HepG2 (cell line): Measurements from ENCODE around the gene SLA2. TPM values are rescaled to one million over a fixed set of nuclear protein-coding genes. Genes with fewer than 3 reads are reported as not detected.

Experiments used
- DZIP1 ChIP-seq: sonication (generic); formaldehyde crosslinking; IDR thresholded peaks from 2 replicates; pipeline ENCODE4 v1.5.0; 2020; ENCODE audit warnings: mild to moderate bottlenecking, missing genetic modification reagents
- FOXA3 ChIP-seq: IDR thresholded peaks from 2 replicates; pipeline ENCODE4 v1.6.1; 2016; ENCODE audit warnings: missing genetic modification reagents, missing compliant biosample characterization
- HNF4A ChIP-seq: sonication (generic); formaldehyde crosslinking; IDR thresholded peaks from 2 replicates; pipeline ENCODE4 v1.4.0; 2020; ENCODE audit warnings: missing genetic modification reagents
- HOXA9 ChIP-seq: sonication (generic); formaldehyde crosslinking; IDR thresholded peaks from 2 replicates; pipeline ENCODE4 v1.8.1; 2022; ENCODE audit warnings: missing genetic modification reagents, mild to moderate bottlenecking, moderate library complexity, borderline replicate concordance
- KLF13 ChIP-seq: sonication (generic); formaldehyde crosslinking; IDR thresholded peaks from 2 replicates; pipeline ENCODE4 v1.4.0; 2020; ENCODE audit warnings: mild to moderate bottlenecking, missing genetic modification reagents
- MAF1 ChIP-seq: sonication (generic); formaldehyde crosslinking; IDR thresholded peaks from 2 replicates; pipeline ENCODE4 v1.5.0; 2020; ENCODE audit warnings: missing genetic modification reagents, borderline replicate concordance
- NBN ChIP-seq: fragments of 450-650 bp; conservative IDR thresholded peaks from 2 replicates; pipeline ENCODE4 v1.6.1; 2017
- SIN3A ChIP-seq: IDR thresholded peaks from 2 replicates; pipeline ENCODE4 v1.6.1; 2011; ENCODE audit warnings: low read depth, mild to moderate bottlenecking, control low read depth, low read length, borderline replicate concordance
- SIN3B ChIP-seq: fragments of 150-350 bp; IDR thresholded peaks from 2 replicates; pipeline ENCODE4 v1.6.1; 2014; ENCODE audit warnings: low read length
- TEAD3 ChIP-seq: optimal IDR thresholded peaks from 2 replicates; pipeline ENCODE3; 2016; ENCODE audit warnings: borderline replicate concordance
- THAP7 ChIP-seq: sonication (generic); formaldehyde crosslinking; IDR thresholded peaks from 2 replicates; pipeline ENCODE4 v1.8.1; 2023; ENCODE audit warnings: mild to moderate bottlenecking, missing genetic modification reagents
- TSC22D2 ChIP-seq: sonication (generic); formaldehyde crosslinking; IDR thresholded peaks from 2 replicates; pipeline ENCODE4 v1.5.1; 2020; ENCODE audit warnings: missing genetic modification reagents, mild to moderate bottlenecking, borderline replicate concordance
- XRCC5 ChIP-seq: fragments of 200-400 bp; formaldehyde crosslinking; optimal IDR thresholded peaks from 2 replicates; pipeline ENCODE3; 2017; ENCODE audit warnings: mild to moderate bottlenecking, low read length
- ZNF3 ChIP-seq: IDR thresholded peaks from 2 replicates; pipeline ENCODE4 v1.7.0; 2017; ENCODE audit warnings: inconsistent platforms
- ZNF337 ChIP-seq: sonication (generic); formaldehyde crosslinking; IDR thresholded peaks from 2 replicates; pipeline ENCODE4 v1.5.1; 2020; ENCODE audit warnings: missing genetic modification reagents, low read depth, mild to moderate bottlenecking, borderline replicate concordance
- ZNF510 ChIP-seq: sonication (generic); formaldehyde crosslinking; IDR thresholded peaks from 2 replicates; pipeline ENCODE4 v1.4.0; 2020; ENCODE audit warnings: low read depth, mild to moderate bottlenecking, missing genetic modification reagents
- ZNF644 ChIP-seq: IDR thresholded peaks from 2 replicates; pipeline ENCODE4 v1.6.1; 2016; ENCODE audit warnings: low read depth
- ZNF784 ChIP-seq: sonication (generic); formaldehyde crosslinking; IDR thresholded peaks from 2 replicates; pipeline ENCODE4 v1.5.1; 2020; ENCODE audit warnings: missing genetic modification reagents, mild to moderate bottlenecking, borderline replicate concordance
- ZSCAN12 ChIP-seq: sonication (generic); formaldehyde crosslinking; IDR thresholded peaks from 2 replicates; pipeline ENCODE4 v1.9.0; 2021; ENCODE audit warnings: mild to moderate bottlenecking, missing genetic modification reagents
- ZZZ3 ChIP-seq: sonication (generic); formaldehyde crosslinking; IDR thresholded peaks from 2 replicates; pipeline ENCODE4 v1.4.0; 2020; ENCODE audit warnings: missing genetic modification reagents, mild to moderate bottlenecking, borderline replicate concordance
- polyA plus RNA-seq, 8 experiments: library from polyadenylated mRNA; depleted of rRNA in 3 of 8; stranded (reverse) in 7 of 8; unstranded in 1 of 8; fragments of >200 nt; fragmentation: Illumina TruSeq in 4 of 8; extraction: Trizol in 4 of 8; gene quantifications; 2 replicates each; pipeline versions ENCODE4 v1.2.1 to v1.2.3, GENCODE V29; 2011 to 2016; ENCODE audit warnings: low read depth in 4 of 8, missing spikeins in 1 of 8, mixed read lengths in 1 of 8; ENCODE audit not compliant: insufficient read depth in 1 of 8
- total RNA-seq, 5 experiments: library from RNA; depleted of rRNA; stranded (reverse); fragments of >200 nt; fragmentation: Illumina TruSeq; extraction: Trizol; gene quantifications; 2 replicates each; pipeline ENCODE4 v1.2.3, GENCODE V29; 2016; ENCODE audit warnings: low read depth in 1 of 5
- TF ChIP-seq, protein P1 (sequence below): sonication (generic); formaldehyde crosslinking; IDR thresholded peaks from 2 replicates; pipeline ENCODE4 v1.5.0; 2020; ENCODE audit warnings: missing genetic modification reagents
- TF ChIP-seq, protein P2 (sequence below): sonication (generic); formaldehyde crosslinking; IDR thresholded peaks from 2 replicates; pipeline ENCODE4 v1.5.0; 2020; ENCODE audit warnings: mild to moderate bottlenecking, missing genetic modification reagents, moderate library complexity

The SLA2 gene
- total and polyA plus RNA-seq, 2 of the 13 experiments (the other 11 are each of a cell fraction or from before 2014, with no cell fraction given): 1.6 to 3.6 TPM

DNA sequence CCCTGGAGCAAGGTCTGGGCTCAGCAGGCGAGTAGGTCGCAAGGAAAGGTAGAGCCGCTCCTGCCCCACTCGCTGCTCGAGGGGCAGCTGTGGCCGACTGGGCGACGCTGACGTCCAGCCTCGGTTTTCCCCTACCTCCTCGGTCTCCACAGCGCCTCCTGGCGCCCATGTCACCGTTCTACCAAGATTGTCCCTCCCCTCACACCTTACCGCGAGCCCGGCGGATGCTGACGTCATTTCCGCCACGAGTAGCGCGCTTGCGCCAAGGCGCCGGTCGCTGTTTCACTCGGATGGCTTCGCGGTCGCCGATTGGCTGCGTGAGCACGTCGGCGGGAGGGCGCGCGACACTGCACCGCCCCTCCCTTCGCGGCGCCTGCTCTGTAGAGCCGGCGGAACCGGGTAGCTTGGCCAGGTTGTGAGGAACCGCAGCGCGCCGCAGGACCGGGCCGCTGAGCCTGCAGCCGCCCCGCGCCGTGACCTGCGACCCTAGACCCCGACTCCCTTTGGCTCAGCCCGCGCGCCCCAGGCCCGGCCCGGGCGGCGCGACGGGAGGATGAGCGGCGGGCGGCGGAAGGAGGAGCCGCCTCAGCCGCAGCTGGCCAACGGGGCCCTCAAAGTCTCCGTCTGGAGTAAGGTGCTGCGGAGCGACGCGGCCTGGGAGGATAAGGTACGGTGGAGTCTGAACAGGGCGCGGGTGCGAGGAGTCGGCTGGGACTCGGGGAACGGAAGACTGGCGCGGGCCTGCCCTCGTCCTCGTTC, 40.4 kb downstream of the SLA2 start, which contains the start of gene RAB5IF (continued):
- peak; percentile 97 for TF ChIP-seq ZNF784 (CRISPR knock-in tag)
- TF ChIP-seq FOXA3 (CRISPR knock-in tag): peak; percentile 92
- TF ChIP-seq TEAD3: peak; percentile 85
- TF ChIP-seq ZSCAN12 (CRISPR knock-in tag): no peak
- TF ChIP-seq XRCC5: peak; percentile 99
- no peak; the same call in 1 of the 2 replicates for TF ChIP-seq HOXA9
- peak; percentile 34; the same call in 1 of the 2 replicates for TF ChIP-seq SIN3B
- peak; percentile 80; the same call in 1 of the 2 replicates for TF ChIP-seq TSC22D2 (CRISPR knock-in tag)
- TF ChIP-seq ZZZ3 (CRISPR knock-in tag): peak; percentile 98
- TF ChIP-seq, protein P1, sequence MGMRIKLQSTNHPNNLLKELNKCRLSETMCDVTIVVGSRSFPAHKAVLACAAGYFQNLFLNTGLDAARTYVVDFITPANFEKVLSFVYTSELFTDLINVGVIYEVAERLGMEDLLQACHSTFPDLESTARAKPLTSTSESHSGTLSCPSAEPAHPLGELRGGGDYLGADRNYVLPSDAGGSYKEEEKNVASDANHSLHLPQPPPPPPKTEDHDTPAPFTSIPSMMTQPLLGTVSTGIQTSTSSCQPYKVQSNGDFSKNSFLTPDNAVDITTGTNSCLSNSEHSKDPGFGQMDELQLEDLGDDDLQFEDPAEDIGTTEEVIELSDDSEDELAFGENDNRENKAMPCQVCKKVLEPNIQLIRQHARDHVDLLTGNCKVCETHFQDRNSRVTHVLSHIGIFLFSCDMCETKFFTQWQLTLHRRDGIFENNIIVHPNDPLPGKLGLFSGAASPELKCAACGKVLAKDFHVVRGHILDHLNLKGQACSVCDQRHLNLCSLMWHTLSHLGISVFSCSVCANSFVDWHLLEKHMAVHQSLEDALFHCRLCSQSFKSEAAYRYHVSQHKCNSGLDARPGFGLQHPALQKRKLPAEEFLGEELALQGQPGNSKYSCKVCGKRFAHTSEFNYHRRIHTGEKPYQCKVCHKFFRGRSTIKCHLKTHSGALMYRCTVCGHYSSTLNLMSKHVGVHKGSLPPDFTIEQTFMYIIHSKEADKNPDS (CRISPR knock-in tag): no peak
- TF ChIP-seq ZNF337 (CRISPR knock-in tag): peak; percentile 90
- no peak for TF ChIP-seq ZNF3 (CRISPR knock-in tag)
- peak; percentile 71 for TF ChIP-seq DZIP1 (CRISPR knock-in tag)
- TF ChIP-seq, protein P2, sequence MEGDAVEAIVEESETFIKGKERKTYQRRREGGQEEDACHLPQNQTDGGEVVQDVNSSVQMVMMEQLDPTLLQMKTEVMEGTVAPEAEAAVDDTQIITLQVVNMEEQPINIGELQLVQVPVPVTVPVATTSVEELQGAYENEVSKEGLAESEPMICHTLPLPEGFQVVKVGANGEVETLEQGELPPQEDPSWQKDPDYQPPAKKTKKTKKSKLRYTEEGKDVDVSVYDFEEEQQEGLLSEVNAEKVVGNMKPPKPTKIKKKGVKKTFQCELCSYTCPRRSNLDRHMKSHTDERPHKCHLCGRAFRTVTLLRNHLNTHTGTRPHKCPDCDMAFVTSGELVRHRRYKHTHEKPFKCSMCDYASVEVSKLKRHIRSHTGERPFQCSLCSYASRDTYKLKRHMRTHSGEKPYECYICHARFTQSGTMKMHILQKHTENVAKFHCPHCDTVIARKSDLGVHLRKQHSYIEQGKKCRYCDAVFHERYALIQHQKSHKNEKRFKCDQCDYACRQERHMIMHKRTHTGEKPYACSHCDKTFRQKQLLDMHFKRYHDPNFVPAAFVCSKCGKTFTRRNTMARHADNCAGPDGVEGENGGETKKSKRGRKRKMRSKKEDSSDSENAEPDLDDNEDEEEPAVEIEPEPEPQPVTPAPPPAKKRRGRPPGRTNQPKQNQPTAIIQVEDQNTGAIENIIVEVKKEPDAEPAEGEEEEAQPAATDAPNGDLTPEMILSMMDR (CRISPR knock-in tag): peak; percentile 100
- peak; percentile 97 for TF ChIP-seq ZNF510 (CRISPR knock-in tag)
- peak; percentile 28 for TF ChIP-seq SIN3A
- peak; percentile 85; the same call in 1 of the 2 replicates for TF ChIP-seq THAP7 (CRISPR knock-in tag)
- peak; percentile 53 for TF ChIP-seq HNF4A
- TF ChIP-seq ZNF644 (CRISPR knock-in tag): no peak
- TF ChIP-seq MAF1 (CRISPR knock-in tag): peak; percentile 96
- no peak for TF ChIP-seq NBN
- TF ChIP-seq KLF13 (CRISPR knock-in tag): peak; percentile 91; the same call in 1 of the 2 replicates
